ENCODE measurements around the gene SLC22A16. TPM values are rescaled to one million over a fixed set of nuclear protein-coding genes. Genes with fewer than 3 reads are reported as not detected.
A peak's percentile ranks its signal among the peaks of the same experiment; 100 is the strongest.
"Not testable (repeated sequence)": the region's sequence is repeated elsewhere in the genome, so short reads cannot be mapped to it uniquely, and the experiment has no call there.

Gene SLC22A16
- total RNA-seq, 1 experiment from 2014 or later, result not detected

DNA sequence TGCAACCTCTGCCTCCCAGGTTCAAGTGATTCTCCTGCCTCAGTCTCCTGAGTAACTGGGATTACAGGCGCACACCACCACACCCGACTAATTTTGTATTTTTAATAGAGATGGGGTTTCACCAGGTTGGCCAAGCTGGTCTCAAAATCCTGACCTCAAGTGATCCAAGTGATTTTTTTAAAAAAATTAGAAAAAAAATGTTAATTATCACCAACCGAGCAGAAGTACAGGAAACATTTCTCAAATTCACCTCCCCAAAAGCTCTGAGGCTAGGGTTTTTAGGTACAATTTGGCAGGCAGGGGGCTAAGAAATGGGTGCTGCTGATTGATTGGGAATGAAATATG lies 14.9 kb upstream of the SLC22A16 start:
- ChIA-PET POLR2A (ENCODE audit: unreplicated experiment) (no interaction called here), CTCF (no interaction called here)
- Histone ChIP-seq H3K4me1 (ENCODE audit: insufficient read depth, low read length) (peaks cover 15% of the 10 kb centered on the region), H3F3A (ENCODE audit: low read length, unreplicated experiment) (no peaks in the 10 kb centered on the region), H3K79me2 (ENCODE audit: low read length) (no peaks in the 10 kb centered on the region), H3K9me2 (replicated peaks; ENCODE audit: low read length) (no peaks in the 10 kb centered on the region), H3K9me3 (ENCODE audit: low read length) (no peaks in the 10 kb centered on the region), H3K4me3 (ENCODE audit: low read length) (peak overlapping the region; percentile 39; the same call in 1 of the 2 replicates), H3K27me3 (ENCODE audit: low read length) (no peaks in the 10 kb centered on the region), H3K9ac (ENCODE audit: low read length) (no peak overlapping the region), H4K20me1 (ENCODE audit: low read length) (no peaks in the 10 kb centered on the region), H3K36me3 (ENCODE audit: low read depth, low read length) (no peaks in the 10 kb centered on the region), H3K4me2 (ENCODE audit: low read length) (peak overlapping the region; percentile 76), H2AFZ (ENCODE audit: low read length) (peak overlapping the region; percentile 51), H3K27ac (ENCODE audit: low read length) (peak overlapping the region; percentile 68)
- ATAC-seq, result no peak
- TF ChIP-seq EZH2phosphoT487 (IDR thresholded peaks at IDR 0.05; ENCODE audit: borderline replicate concordance, low read length) (no peak), EZH2 (IDR thresholded peaks at IDR 0.05; ENCODE audit: low read length, unreplicated experiment) (no peak)
- TF ChIP-seq, protein P1, sequence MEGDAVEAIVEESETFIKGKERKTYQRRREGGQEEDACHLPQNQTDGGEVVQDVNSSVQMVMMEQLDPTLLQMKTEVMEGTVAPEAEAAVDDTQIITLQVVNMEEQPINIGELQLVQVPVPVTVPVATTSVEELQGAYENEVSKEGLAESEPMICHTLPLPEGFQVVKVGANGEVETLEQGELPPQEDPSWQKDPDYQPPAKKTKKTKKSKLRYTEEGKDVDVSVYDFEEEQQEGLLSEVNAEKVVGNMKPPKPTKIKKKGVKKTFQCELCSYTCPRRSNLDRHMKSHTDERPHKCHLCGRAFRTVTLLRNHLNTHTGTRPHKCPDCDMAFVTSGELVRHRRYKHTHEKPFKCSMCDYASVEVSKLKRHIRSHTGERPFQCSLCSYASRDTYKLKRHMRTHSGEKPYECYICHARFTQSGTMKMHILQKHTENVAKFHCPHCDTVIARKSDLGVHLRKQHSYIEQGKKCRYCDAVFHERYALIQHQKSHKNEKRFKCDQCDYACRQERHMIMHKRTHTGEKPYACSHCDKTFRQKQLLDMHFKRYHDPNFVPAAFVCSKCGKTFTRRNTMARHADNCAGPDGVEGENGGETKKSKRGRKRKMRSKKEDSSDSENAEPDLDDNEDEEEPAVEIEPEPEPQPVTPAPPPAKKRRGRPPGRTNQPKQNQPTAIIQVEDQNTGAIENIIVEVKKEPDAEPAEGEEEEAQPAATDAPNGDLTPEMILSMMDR (conservative IDR thresholded peaks at IDR 0.05; ENCODE audit: low read depth, low read length), result no peak
- BruUV-seq (replicated peaks), result no TSS peak
- intact Hi-C loops (cut with micrococcal nuclease), result no loop called here
- no peak for DNase-seq

DNA sequence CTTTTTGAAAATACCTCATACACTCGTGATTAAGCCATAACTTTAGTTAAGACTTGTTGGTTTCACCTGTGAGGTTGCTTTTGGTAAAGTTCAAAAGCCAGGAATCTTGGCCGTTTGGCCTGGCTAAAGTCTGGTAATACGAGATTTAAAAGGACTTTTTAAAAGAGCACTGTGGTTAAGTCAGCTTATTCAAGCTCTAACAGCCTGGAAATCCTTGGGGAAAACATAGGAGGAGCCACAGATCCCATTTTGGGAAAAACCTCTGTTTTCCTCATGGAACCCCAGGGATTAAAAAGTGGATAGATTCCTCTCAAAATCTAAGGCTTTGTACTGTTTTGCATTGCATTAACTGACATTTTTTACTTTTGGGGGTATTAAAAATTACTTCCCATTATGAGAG lies 13.7 kb upstream of the SLC22A16 start:
- no peaks in the 10 kb centered on the region for H3F3A ChIP-seq (ENCODE audit: low read length, unreplicated experiment)
- H3K9me3 ChIP-seq (ENCODE audit: low read length), result no peaks in the 10 kb centered on the region
- CTCF ChIA-PET, result no interaction called here
- H3K27ac ChIP-seq (ENCODE audit: low read length), result no peak overlapping the region
- peaks cover 18% of the 10 kb centered on the region for H3K4me1 ChIP-seq (ENCODE audit: insufficient read depth, low read length)
- POLR2A ChIA-PET (ENCODE audit: unreplicated experiment), result no interaction called here
- H3K27me3 ChIP-seq (ENCODE audit: low read length), result no peaks in the 10 kb centered on the region
- no peaks in the 10 kb centered on the region for H3K79me2 ChIP-seq (ENCODE audit: low read length)
- intact Hi-C loops (cut with micrococcal nuclease), result no loop called here
- no peaks in the 10 kb centered on the region for H4K20me1 ChIP-seq (ENCODE audit: low read length)
- no peaks in the 10 kb centered on the region for H3K9me2 ChIP-seq (replicated peaks; ENCODE audit: low read length)
- no TSS peak for BruUV-seq (replicated peaks)
- H3K4me3 ChIP-seq (ENCODE audit: low read length), result no peak overlapping the region
- no peak overlapping the region for H2AFZ ChIP-seq (ENCODE audit: low read length)
- TF ChIP-seq EZH2phosphoT487 (IDR thresholded peaks at IDR 0.05; ENCODE audit: borderline replicate concordance, low read length), result no peak
- TF ChIP-seq, protein P1 (conservative IDR thresholded peaks at IDR 0.05; ENCODE audit: low read depth, low read length), result no peak
- no peak for TF ChIP-seq EZH2 (IDR thresholded peaks at IDR 0.05; ENCODE audit: low read length, unreplicated experiment)
- no peak overlapping the region for H3K9ac ChIP-seq (ENCODE audit: low read length)
- ATAC-seq (no peak), DNase-seq (no peak)
- H3K36me3 ChIP-seq (ENCODE audit: low read depth, low read length), result no peaks in the 10 kb centered on the region
- no peak overlapping the region for H3K4me2 ChIP-seq (ENCODE audit: low read length)

DNA sequence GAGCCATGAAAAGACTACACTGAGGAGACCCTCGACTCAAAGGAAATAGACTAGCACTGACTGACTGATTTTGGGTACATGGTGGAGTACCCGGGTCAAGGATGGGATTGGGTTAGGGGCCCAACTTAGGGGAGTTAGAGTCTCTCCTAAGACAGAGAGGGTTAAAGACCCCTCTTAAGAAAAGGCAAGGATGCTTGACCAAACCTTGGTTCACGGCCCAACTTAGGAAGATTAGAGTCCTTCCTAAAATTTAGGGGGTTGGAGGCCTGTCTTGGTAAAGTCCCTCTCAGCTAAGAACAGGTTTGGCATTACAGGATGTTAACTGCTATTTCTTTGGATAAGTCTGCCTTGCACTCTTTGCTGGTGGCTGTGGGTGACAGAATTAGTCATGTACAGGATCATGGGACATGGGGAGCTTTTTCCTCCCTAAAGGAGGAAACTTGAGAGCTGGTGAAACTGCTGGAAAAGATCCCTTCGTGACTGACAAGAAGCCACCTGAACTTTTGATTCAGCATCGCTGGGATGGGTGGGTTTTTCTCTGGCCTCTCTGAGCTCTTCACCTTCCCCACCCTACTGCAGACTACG lies 12.3 kb upstream of the SLC22A16 start:
- ATAC-seq, result no peak
- Histone ChIP-seq H3K4me3 (ENCODE audit: low read length) (no peak overlapping the region), H3K4me1 (ENCODE audit: insufficient read depth, low read length) (peaks cover 32% of the 10 kb centered on the region), H3K27me3 (ENCODE audit: low read length) (no peaks in the 10 kb centered on the region), H3K9ac (ENCODE audit: low read length) (no peak overlapping the region), H2AFZ (ENCODE audit: low read length) (no peak overlapping the region), H3K4me2 (ENCODE audit: low read length) (no peak overlapping the region), H3K9me2 (replicated peaks; ENCODE audit: low read length) (no peaks in the 10 kb centered on the region), H3K27ac (ENCODE audit: low read length) (no peak overlapping the region), H3K9me3 (ENCODE audit: low read length) (no peaks in the 10 kb centered on the region), H3K79me2 (ENCODE audit: low read length) (no peaks in the 10 kb centered on the region), H3K36me3 (ENCODE audit: low read depth, low read length) (no peaks in the 10 kb centered on the region), H4K20me1 (ENCODE audit: low read length) (no peaks in the 10 kb centered on the region), H3F3A (ENCODE audit: low read length, unreplicated experiment) (no peaks in the 10 kb centered on the region)
- BruUV-seq (replicated peaks), result no TSS peak
- TF ChIP-seq, protein P1 (conservative IDR thresholded peaks at IDR 0.05; ENCODE audit: low read depth, low read length), result no peak
- no peak for TF ChIP-seq EZH2phosphoT487 (IDR thresholded peaks at IDR 0.05; ENCODE audit: borderline replicate concordance, low read length)
- no peak for TF ChIP-seq EZH2 (IDR thresholded peaks at IDR 0.05; ENCODE audit: low read length, unreplicated experiment)
- no peak for DNase-seq
- intact Hi-C loops (cut with micrococcal nuclease), result no loop called here
- POLR2A ChIA-PET (ENCODE audit: unreplicated experiment), result no interaction called here
- CTCF ChIA-PET, result no interaction called here

DNA sequence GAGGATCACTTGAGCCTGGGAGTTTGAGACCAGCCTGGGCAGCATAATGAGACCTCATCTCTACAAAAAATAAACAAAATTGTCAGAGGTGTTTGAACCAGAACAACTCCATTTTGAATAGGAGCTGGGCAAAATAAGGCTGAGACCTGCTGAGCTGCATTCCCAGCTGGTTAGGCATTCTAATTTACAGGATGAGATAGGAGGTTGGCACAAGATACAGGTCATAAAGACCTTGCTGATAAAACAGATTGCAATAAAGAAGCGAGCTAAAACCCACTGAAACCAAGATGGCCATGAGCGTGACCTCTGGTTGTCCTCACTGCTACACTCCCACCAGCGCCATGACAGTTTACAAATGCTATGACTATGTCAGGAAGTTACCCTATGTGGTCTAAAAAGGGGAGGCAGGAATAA lies 11.6 kb upstream of the SLC22A16 start:
- BruUV-seq (replicated peaks); POLR2A ChIA-PET (ENCODE audit: unreplicated experiment): not testable (repeated sequence)

More for the DNA sequence above, 11.6 kb upstream of the SLC22A16 start:
- H3K79me2 ChIP-seq (ENCODE audit: low read length); H3K4me2 ChIP-seq (ENCODE audit: low read length); H3K4me3 ChIP-seq (ENCODE audit: low read length); H3K9ac ChIP-seq (ENCODE audit: low read length); H3F3A ChIP-seq (ENCODE audit: low read length, unreplicated experiment); H3K9me2 ChIP-seq (replicated peaks; ENCODE audit: low read length); H4K20me1 ChIP-seq (ENCODE audit: low read length); H2AFZ ChIP-seq (ENCODE audit: low read length); ATAC-seq; H3K27me3 ChIP-seq (ENCODE audit: low read length); intact Hi-C loops (cut with micrococcal nuclease); H3K36me3 ChIP-seq (ENCODE audit: low read depth, low read length); H3K27ac ChIP-seq (ENCODE audit: low read length); H3K9me3 ChIP-seq (ENCODE audit: low read length): not testable (repeated sequence)
- CTCF ChIA-PET, result interaction anchor here (0.6 kb wide), 1 partner anchor 54 kb away, joined by 3 read pairs; no protein-coding TSS in a partner anchor
- peaks cover 32% of the 10 kb centered on the region for H3K4me1 ChIP-seq (ENCODE audit: insufficient read depth, low read length)
- peak; percentile 34 for DNase-seq

Data from PC-3 (cell line).